Epithelial cell of proximal tubule (primary cell): ENCODE results near the gene PYM1. TPM values are rescaled to one million over a fixed set of nuclear protein-coding genes. Genes with fewer than 3 reads are reported as not detected.
"Not testable (repeated sequence)": the region's sequence is repeated elsewhere in the genome, so short reads cannot be mapped to it uniquely, and the experiment has no call there.

ENCODE experiments used
- DNase-seq: peaks from one replicate; pipeline ENCODE4 v3.0.0-alpha.2; 2011; ENCODE audit warnings: low read depth
- H3K4me3 ChIP-seq: 2 replicates; pipeline ENCODE4 v1.5.1; 2011; ENCODE audit warnings: low read depth, mild to moderate bottlenecking, low read length
- total RNA-seq: library from RNA; depleted of rRNA; stranded (reverse); fragments of >200 nt; gene quantifications from 2 replicates; pipeline ENCODE4 v1.2.3, GENCODE V29; 2015
- TF ChIP-seq, protein P1 (sequence below): conservative IDR thresholded peaks from 2 replicates; pipeline ENCODE4 v1.5.1; 2012; ENCODE audit warnings: low read depth, mild to moderate bottlenecking, low read length

PYM1 gene
- total RNA-seq, 1 donor from 2014 or later: 56.0 TPM

GRCh38 chr12:55926738-55927587, 731 bp downstream of the PYM1 start:
- peak overlapping the region; percentile 96 for H3K4me3 ChIP-seq
- peak; percentile 39 for DNase-seq
- TF ChIP-seq, protein P1, sequence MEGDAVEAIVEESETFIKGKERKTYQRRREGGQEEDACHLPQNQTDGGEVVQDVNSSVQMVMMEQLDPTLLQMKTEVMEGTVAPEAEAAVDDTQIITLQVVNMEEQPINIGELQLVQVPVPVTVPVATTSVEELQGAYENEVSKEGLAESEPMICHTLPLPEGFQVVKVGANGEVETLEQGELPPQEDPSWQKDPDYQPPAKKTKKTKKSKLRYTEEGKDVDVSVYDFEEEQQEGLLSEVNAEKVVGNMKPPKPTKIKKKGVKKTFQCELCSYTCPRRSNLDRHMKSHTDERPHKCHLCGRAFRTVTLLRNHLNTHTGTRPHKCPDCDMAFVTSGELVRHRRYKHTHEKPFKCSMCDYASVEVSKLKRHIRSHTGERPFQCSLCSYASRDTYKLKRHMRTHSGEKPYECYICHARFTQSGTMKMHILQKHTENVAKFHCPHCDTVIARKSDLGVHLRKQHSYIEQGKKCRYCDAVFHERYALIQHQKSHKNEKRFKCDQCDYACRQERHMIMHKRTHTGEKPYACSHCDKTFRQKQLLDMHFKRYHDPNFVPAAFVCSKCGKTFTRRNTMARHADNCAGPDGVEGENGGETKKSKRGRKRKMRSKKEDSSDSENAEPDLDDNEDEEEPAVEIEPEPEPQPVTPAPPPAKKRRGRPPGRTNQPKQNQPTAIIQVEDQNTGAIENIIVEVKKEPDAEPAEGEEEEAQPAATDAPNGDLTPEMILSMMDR: peak; percentile 80

- H3K4me3 ChIP-seq: peak overlapping the region; percentile 96
Measured at GRCh38 chr12:55925870-55926737, 1.6 kb downstream of the PYM1 start.

GRCh38 chr12:55925371-55925770, 2.3 kb downstream of the PYM1 start:
- TF ChIP-seq, protein P1: no peak
- H3K4me3 ChIP-seq: no peak overlapping the region
- no peak for DNase-seq

More at GRCh38 chr12:55925870-55926737, 1.6 kb downstream of the PYM1 start:
- DNase-seq: no peak
- TF ChIP-seq, protein P1: no peak

- DNase-seq, H3K4me3 ChIP-seq: not testable (repeated sequence)
Measured at GRCh38 chr12:55923648-55924047, 4.0 kb downstream of the PYM1 start.

- no peak for DNase-seq
- TF ChIP-seq, protein P1: no peak
- H3K4me3 ChIP-seq: no peak overlapping the region
Measured at GRCh38 chr12:55922126-55922525, 5.6 kb downstream of the PYM1 start.

GRCh38 chr12:55919032-55919431, 8.7 kb downstream of the PYM1 start:
- not testable (repeated sequence) for H3K4me3 ChIP-seq, DNase-seq

GRCh38 chr12:55915482-55915859, 12.2 kb downstream of the PYM1 start:
- DNase-seq: no peak
- TF ChIP-seq, protein P1: no peak
- no peak overlapping the region for H3K4me3 ChIP-seq

- no peak overlapping the region for H3K4me3 ChIP-seq
- DNase-seq: no peak
- TF ChIP-seq, protein P1: no peak
Measured at GRCh38 chr12:55912908-55913307, 14.8 kb downstream of the PYM1 start.
